T1000 (cell line): ENCODE results near the gene PBX1.

ENCODE experiments used
- DNase-seq: peaks from one replicate; lab custom pipeline; 2025; ENCODE audit warnings: mixed read lengths; lab: John Stamatoyannopoulos, UW

The PBX1 gene

GRCh38 chr1:164667600-164667999, 108.6 kb downstream of the PBX1 start:
- DNase-seq: no peak

DNA sequence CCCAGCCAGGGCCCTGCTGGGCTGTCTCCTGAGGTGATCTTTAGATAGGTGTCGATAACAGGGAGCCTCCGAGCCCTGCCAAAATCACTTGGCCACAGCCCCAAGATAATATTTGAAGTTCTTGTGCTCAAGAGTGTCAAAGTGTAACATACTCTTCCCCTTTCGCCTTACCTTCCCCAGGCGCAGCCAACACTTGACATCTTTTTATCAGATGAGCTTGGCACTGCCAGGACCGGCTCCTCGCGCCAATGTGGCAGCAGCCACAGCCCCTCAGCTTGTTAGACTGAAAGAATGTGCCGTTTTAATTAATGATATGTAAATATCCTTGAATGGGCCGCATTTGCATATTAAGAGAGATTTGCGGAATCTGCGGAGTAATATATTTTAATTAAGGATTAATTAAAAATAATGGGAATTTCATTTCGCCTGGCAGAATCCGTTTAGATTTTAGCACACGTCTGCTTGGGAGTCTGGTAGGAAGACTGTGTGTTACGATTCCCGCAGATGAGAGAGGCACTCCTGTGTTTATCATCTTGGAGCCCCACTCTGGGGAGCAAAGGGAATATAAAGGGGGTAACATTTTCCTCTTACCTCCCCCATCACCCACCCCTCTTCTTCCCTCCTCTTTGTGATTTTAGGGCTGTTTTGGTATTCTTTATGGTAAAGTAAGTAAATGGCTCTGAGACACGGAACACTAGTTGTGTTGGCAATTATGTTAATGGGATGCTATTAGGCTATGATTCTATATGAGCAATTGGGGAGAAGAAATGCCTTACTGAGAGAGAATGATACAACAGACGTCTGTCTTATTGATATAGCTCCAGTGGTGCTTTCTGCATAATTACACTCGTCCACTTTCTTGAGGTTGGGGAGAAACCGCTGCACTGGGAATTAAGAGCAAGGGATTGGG, 109.8 kb downstream of the PBX1 start:
- DNase-seq: no peak

DNA sequence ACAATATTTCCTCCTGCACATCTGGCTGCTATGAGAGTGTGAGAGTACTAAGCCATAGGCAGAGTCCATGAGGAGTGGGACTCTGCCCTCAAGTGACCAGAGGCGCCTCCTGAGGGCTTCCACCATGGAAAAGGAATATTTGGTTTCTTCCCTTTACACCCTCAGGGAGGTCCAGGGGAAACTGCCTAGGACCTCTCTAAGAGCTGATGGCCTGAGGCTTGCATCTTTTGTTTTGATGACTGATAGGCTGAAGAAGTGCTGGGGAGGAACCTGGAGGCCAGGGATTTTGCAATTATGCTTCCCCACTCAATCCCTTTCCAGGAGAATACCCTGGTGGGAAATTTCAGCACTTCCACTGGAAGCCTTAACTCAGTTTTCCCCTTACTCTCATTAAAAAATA, 111.0 kb downstream of the PBX1 start:
- no peak for DNase-seq

DNA sequence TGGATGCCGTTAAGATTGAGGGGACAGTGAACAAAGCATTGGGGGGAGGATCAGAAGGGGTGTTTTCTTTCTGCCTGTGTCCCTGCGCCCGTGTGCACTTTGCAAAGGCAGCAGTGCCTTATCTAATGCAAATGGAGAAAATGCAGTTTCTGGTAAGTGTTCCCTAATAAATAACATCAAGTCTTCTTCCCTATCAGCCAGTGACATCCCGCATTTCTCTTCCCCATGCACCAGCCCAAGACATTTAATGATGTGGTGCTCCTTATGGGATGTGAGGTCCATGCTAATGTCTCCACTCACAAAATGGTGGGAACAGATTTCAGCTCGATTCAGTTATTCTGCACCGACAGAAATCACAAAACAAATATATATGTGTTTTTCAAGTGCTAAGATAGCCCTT, 111.8 kb downstream of the PBX1 start:
- DNase-seq: no peak

GRCh38 chr1:164671323-164671965, 112.5 kb downstream of the PBX1 start:
- no peak for DNase-seq

DNA sequence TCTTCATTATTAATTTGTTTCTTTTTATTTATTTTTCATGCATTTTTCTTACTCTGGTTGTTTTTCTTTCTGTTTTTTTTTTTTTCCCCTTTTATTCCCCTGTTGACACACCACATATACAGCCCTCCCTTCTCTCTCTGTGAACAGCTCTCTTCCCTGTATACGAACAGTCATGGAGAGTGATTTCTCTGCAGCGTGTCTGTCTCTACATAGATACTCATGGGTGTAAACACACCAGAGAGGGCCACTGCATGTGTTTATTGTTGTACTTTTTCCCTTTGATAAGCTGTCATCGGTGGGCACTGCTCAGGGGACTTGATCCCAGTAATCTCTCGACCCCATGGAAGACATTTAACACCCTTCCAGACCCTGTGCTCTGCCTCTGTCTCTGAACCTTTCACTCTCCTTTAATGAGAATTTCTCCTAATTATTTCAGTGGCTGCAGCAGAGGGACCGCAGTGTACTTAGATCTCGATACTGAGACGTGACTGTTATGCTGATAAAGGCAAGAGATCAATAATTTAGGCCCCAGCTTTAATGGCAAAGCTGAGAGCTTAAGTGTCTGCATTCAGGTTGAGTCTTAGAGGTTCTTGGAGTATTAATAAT, 113.1 kb downstream of the PBX1 start:
- DNase-seq: no peak

GRCh38 chr1:164672588-164672987, 113.6 kb downstream of the PBX1 start:
- no peak for DNase-seq

DNA sequence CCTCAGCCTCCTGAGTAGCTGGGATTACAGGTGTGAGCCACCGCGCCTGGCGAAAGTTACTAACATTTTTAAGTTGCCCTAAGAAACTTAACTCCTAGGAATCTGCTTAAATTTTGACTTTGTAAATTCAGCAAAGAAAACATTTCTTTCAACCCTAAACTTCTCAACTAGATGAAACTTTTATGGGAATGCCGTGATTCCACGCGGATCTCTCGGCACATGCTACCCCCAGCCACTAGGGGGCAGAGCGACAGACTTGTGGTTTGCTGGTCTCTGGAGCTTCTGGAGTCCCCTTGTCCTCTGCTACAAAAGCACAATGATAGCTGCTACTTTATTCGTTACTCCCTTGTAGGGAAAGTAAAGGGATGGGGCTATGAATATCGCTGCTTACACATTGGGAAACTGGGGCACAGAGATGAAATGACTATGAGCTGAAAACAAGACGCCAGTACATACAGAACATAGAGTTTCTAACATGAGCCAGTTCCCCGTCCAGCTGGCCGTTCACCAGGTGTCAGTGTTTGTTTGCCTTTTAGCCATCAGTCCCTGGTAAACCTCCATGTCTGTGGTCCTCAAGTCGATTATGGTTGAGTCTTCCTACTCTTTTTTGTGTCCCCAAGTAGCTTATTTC, 114.7 kb downstream of the PBX1 start:
- DNase-seq: no peak

- no peak for DNase-seq
These were observed 116.4 kb downstream of the PBX1 start for GRCh38 chr1:164675342-164675904.

- no peak for DNase-seq
These were observed 119.2 kb downstream of the PBX1 start for GRCh38 chr1:164678136-164678700.

DNA sequence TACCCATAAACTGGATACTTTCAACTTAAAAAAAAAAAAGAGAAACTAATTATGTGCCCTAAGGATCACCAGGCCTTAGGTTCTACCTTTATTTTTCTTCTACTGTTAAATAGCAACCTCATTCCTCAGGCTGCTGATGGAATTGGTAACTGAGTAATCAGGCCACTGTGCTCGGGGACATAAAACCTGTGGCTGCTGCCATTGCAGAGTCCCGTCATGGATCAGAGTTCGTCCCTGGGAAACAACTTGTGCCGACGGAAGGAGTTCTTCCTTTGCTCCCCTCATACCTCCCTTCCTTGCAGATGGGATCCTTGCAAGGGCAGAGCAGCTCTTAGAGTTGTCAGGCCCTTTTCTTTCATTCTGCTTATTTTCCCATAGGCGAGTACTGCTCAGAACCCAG, 123.6 kb downstream of the PBX1 start:
- no peak for DNase-seq

- no peak for DNase-seq
These were observed 124.3 kb downstream of the PBX1 start for GRCh38 chr1:164683235-164683634.

GRCh38 chr1:164685266-164686035, 126.5 kb downstream of the PBX1 start:
- DNase-seq: no peak

- no peak for DNase-seq
These were observed 128.8 kb downstream of the PBX1 start for GRCh38 chr1:164687777-164688176.

DNA sequence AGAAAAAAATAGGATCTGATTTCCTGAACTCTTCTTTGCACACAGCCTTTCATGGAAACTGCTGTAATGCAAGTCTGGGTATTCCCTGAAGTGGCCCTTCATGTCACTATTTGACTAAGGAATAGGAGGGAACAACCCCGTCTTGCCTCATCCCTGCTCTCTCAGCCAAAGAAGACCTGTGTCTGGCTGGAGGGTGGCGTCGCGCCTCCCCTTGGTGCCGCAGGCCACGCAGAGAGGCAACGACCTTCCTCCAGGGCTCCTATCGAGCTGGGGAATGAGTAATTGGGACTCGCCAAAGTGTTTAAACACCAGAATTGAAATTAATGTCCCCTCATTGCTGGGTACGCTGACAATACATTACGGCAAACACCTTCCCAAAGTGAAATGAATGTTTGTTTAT, 129.8 kb downstream of the PBX1 start:
- DNase-seq: no peak

DNA sequence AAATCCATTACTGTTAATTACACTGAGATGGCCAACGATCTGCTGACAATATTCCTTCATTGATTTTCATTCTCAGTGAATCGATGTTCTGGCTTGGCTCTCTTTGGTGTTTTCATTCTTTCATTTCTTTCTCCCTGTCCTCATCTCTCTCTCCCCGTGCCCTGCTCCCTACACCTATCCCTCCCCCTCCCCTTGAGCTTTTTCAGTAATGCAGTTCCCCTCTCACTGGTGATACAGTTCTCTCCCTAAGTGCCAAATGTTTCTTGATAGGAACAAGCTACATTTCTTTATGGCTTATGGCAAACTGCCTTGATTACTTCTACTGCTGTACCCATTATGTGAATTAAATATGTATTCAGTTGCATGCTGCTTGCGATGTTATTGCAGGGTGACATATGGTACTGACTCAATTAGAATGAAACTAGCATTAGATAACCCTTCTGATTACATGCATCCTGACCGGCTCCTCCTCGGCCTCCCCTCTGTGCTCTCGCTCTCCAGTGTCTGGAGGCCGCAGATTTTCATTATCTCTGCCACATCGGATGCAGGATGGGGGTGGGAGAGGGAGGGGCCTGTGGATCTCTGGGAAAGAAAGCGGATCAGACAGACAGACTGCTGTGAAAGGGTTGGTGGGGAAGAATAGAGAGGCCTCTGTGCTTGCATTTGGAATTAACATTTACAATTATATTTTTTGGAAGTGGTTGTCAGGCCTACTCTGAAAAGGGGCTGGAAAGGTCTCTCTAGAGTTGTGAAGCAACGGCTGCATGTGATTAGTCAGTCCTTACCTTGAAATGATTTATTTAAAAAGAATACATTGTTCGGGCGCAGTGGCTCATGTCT, 130.9 kb downstream of the PBX1 start:
- DNase-seq: no peak

- no peak for DNase-seq
These were observed 133.4 kb downstream of the PBX1 start for GRCh38 chr1:164692420-164692819.

GRCh38 chr1:164693564-164694359, 134.8 kb downstream of the PBX1 start:
- no peak for DNase-seq

DNA sequence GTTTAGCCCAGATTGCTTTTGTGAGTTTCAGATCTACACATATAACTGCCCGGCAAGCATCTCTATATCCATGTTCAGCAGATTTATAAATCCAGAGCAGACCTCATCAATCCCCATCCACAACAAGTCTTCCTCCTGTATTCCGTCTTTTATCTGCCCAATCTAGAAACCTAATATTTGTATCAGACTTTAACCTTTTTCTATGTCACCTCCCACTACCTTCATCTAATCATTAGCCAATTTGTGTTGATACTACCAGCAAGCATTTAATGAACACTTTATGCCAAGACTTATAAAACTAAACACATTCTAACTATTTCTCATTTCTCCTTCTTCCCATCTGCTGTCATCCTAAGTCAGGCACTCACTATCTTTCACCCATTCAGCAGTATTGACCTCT, 135.5 kb downstream of the PBX1 start:
- DNase-seq: no peak
